ENCODE results near the gene PLB1.

PLB1 gene

DNA sequence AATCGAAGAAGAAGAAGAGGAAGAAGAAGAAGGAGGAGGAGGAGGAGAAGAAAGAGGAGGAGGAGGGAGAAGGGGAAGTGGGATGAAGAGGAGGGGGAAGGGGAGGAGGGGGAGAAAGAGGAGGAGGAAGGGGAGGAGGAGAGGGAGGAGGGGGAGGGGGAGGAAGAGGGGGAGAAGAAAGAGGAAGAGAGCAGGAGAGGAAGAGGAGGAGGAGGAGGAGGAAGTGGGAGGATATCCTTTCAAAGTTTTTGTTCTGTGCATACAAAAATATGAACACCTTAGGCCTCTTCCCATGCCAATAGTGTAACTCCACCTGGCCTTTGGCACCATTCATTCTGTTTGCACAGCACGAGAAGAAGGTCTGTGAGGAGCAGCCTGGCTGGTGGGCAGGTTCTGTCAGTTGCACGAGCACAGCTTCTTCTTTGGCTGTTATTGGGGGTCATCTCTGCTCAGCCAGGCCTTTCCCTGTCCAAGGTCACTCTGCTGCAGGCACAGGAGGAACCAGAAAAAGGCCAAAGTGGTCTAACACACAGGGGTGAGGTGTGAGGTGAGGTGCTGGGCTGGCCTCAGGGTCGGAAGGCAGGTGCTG is 25.8 kb upstream of the PLB1 start:
- no peak for DNase-seq
- Histone ChIP-seq H3K9me3 (ENCODE audit: control insufficient read depth, low read length) (no peaks in the 10 kb centered on the region), H3K18ac (ENCODE audit: low read depth in 1 of 2, low read length in 2 of 2) (no peak overlapping the region), H4K91ac (ENCODE audit: low read length) (no peak overlapping the region), H3K14ac (ENCODE audit: low read length in 2 of 2) (no peak overlapping the region), H3K27ac (ENCODE audit: low read length, poor library complexity, severe bottlenecking) (no peak overlapping the region), H3K4me2 (ENCODE audit: low read length, poor library complexity, severe bottlenecking) (no peak overlapping the region), H4K8ac (ENCODE audit: low read length) (no peak overlapping the region), H2BK120ac (ENCODE audit: low read depth, low read length) (no peak overlapping the region), H2BK12ac (ENCODE audit: low read length in 2 of 2) (no peak overlapping the region), H2BK5ac (ENCODE audit: low read depth, low read length, poor library complexity, severe bottlenecking) (no peak overlapping the region), H2AK5ac (ENCODE audit: low read length, severe bottlenecking) (no peak overlapping the region), H3K23ac (ENCODE audit: low read length in 2 of 2) (no peak overlapping the region), H3K4me3 (ENCODE audit: insufficient read depth in 1 of 2, low read depth in 1 of 2, low read length in 2 of 2) (no peak overlapping the region), H3K36me3 (ENCODE audit: control insufficient read depth in 1 of 2, insufficient read depth in 2 of 2, low read depth in 1 of 2, low read length in 2 of 2) (no peaks in the 10 kb centered on the region), H3K27me3 (ENCODE audit: control insufficient read depth in 1 of 2, insufficient read depth in 1 of 2, low read length in 2 of 2) (no peaks in the 10 kb centered on the region), H3K4me1 (ENCODE audit: control insufficient read depth, insufficient read depth, low read depth, low read length) (no peaks in the 10 kb centered on the region), H2AFZ (ENCODE audit: low read depth, low read length) (no peak overlapping the region), H2BK15ac (ENCODE audit: low read depth, poor library complexity, severe bottlenecking) (no peak overlapping the region), H3K4ac (ENCODE audit: low read depth in 1 of 2, low read length in 2 of 2) (no peak overlapping the region), H3K9ac (ENCODE audit: low read length) (no peak overlapping the region), H3K79me1 (replicated peaks; ENCODE audit: low read length, poor library complexity, severe bottlenecking) (no peaks in the 10 kb centered on the region)
- 85% methylated on average over 4 of the region's 4 CpGs for WGBS

DNA sequence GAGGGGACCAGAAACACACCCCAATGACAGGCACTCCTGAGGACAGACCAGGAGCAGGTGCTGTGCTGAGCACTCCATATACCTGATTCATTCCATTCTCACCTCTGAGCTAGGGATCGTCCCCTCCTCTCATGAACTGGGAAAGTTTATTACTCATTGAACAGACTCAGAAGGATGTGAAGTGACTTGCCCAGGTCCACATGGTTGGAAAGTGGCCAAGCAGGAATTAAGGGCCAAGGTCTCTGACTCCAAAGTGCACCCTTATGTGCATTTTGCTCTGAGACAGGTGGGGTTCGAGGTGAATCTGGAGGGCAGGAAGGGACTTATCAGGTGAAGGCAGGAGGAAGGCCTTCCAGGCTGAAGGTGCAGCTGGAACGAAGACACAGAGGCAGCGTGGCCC is 25.1 kb upstream of the PLB1 start:
- no peaks in the 10 kb centered on the region for H3K9me3 ChIP-seq (ENCODE audit: control insufficient read depth, low read length)
- no peak overlapping the region for H2BK120ac ChIP-seq (ENCODE audit: low read depth, low read length)
- H3K4me2 ChIP-seq (ENCODE audit: low read length, poor library complexity, severe bottlenecking), result no peak overlapping the region
- no peak overlapping the region for H3K4me3 ChIP-seq (ENCODE audit: insufficient read depth in 1 of 2, low read depth in 1 of 2, low read length in 2 of 2)
- no peak overlapping the region for H2BK5ac ChIP-seq (ENCODE audit: low read depth, low read length, poor library complexity, severe bottlenecking)
- no peaks in the 10 kb centered on the region for H3K79me1 ChIP-seq (replicated peaks; ENCODE audit: low read length, poor library complexity, severe bottlenecking)
- no peaks in the 10 kb centered on the region for H3K4me1 ChIP-seq (ENCODE audit: control insufficient read depth, insufficient read depth, low read depth, low read length)
- no peak overlapping the region for H3K9ac ChIP-seq (ENCODE audit: low read length)
- H3K4ac ChIP-seq (ENCODE audit: low read depth in 1 of 2, low read length in 2 of 2), result no peak overlapping the region
- no peaks in the 10 kb centered on the region for H3K27me3 ChIP-seq (ENCODE audit: control insufficient read depth in 1 of 2, insufficient read depth in 1 of 2, low read length in 2 of 2)
- H4K91ac ChIP-seq (ENCODE audit: low read length), result no peak overlapping the region
- no peak overlapping the region for H3K27ac ChIP-seq (ENCODE audit: low read length, poor library complexity, severe bottlenecking)
- no peak overlapping the region for H3K23ac ChIP-seq (ENCODE audit: low read length in 2 of 2)
- H2BK15ac ChIP-seq (ENCODE audit: low read depth, poor library complexity, severe bottlenecking), result no peak overlapping the region
- H2BK12ac ChIP-seq (ENCODE audit: low read length in 2 of 2), result no peak overlapping the region
- DNase-seq, result no peak
- WGBS, result 91% methylated on average over 4 of the region's 4 CpGs
- H3K18ac ChIP-seq (ENCODE audit: low read depth in 1 of 2, low read length in 2 of 2), result no peak overlapping the region
- H3K36me3 ChIP-seq (ENCODE audit: control insufficient read depth in 1 of 2, insufficient read depth in 2 of 2, low read depth in 1 of 2, low read length in 2 of 2), result no peaks in the 10 kb centered on the region
- no peak overlapping the region for H4K8ac ChIP-seq (ENCODE audit: low read length)
- H2AFZ ChIP-seq (ENCODE audit: low read depth, low read length), result no peak overlapping the region
- no peak overlapping the region for H3K14ac ChIP-seq (ENCODE audit: low read length in 2 of 2)
- H2AK5ac ChIP-seq (ENCODE audit: low read length, severe bottlenecking), result no peak overlapping the region

- Histone ChIP-seq H3K79me1 (replicated peaks; ENCODE audit: low read length, poor library complexity, severe bottlenecking) (no peaks in the 10 kb centered on the region), H3K14ac (ENCODE audit: low read length in 2 of 2) (no peak overlapping the region), H3K4ac (ENCODE audit: low read depth in 1 of 2, low read length in 2 of 2) (no peak overlapping the region), H4K8ac (ENCODE audit: low read length) (no peak overlapping the region), H3K4me2 (ENCODE audit: low read length, poor library complexity, severe bottlenecking) (no peak overlapping the region), H3K9ac (ENCODE audit: low read length) (no peak overlapping the region), H2BK5ac (ENCODE audit: low read depth, low read length, poor library complexity, severe bottlenecking) (no peak overlapping the region), H2BK12ac (ENCODE audit: low read length in 2 of 2) (no peak overlapping the region), H3K27me3 (ENCODE audit: control insufficient read depth in 1 of 2, insufficient read depth in 1 of 2, low read length in 2 of 2) (no peaks in the 10 kb centered on the region), H3K18ac (ENCODE audit: low read depth in 1 of 2, low read length in 2 of 2) (no peak overlapping the region), H3K36me3 (ENCODE audit: control insufficient read depth in 1 of 2, insufficient read depth in 2 of 2, low read depth in 1 of 2, low read length in 2 of 2) (no peaks in the 10 kb centered on the region), H3K27ac (ENCODE audit: low read length, poor library complexity, severe bottlenecking) (no peak overlapping the region), H2AFZ (ENCODE audit: low read depth, low read length) (no peak overlapping the region), H3K4me3 (ENCODE audit: insufficient read depth in 1 of 2, low read depth in 1 of 2, low read length in 2 of 2) (no peak overlapping the region), H4K91ac (ENCODE audit: low read length) (no peak overlapping the region), H2AK5ac (ENCODE audit: low read length, severe bottlenecking) (no peak overlapping the region), H3K23ac (ENCODE audit: low read length in 2 of 2) (no peak overlapping the region), H3K9me3 (ENCODE audit: control insufficient read depth, low read length) (no peaks in the 10 kb centered on the region), H3K4me1 (ENCODE audit: control insufficient read depth, insufficient read depth, low read depth, low read length) (no peaks in the 10 kb centered on the region), H2BK120ac (ENCODE audit: low read depth, low read length) (no peak overlapping the region), H2BK15ac (ENCODE audit: low read depth, poor library complexity, severe bottlenecking) (no peak overlapping the region)
- no peak for DNase-seq
- WGBS, result 70% methylated on average over 5 of the region's 5 CpGs
Measured at GRCh38 chr2:28471214-28471613, 24.6 kb upstream of the PLB1 start.

DNA sequence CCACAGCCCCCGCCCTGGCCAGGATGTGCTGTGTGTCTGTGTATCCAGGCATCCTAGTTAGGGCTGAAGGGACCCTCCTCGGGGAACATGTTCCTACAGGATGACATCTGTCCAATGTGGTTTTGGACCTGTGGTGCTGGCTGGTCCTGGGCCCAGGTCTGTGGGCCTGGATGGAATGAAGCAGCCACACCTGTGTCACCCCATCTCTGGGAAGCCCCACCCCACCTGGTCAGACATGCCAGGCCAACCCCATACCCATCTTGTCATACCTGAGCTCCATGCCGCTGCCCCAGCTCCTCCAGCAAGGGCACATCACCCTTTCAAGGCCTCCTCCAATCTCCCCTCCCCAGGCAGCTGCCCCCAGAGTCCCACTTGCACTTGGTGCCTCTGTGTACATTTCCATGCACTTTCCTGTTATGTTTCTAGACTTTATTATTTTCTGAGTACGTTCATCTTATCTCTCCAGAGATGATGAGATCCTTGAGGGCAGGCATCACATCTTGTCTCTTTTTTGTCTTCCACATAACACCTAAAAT is 24.1 kb upstream of the PLB1 start:
- H2BK12ac ChIP-seq (ENCODE audit: low read length in 2 of 2), result no peak overlapping the region
- no peak overlapping the region for H3K27ac ChIP-seq (ENCODE audit: low read length, poor library complexity, severe bottlenecking)
- no peak overlapping the region for H3K4me2 ChIP-seq (ENCODE audit: low read length, poor library complexity, severe bottlenecking)
- no peak overlapping the region for H4K8ac ChIP-seq (ENCODE audit: low read length)
- no peak overlapping the region for H2BK5ac ChIP-seq (ENCODE audit: low read depth, low read length, poor library complexity, severe bottlenecking)
- H3K9ac ChIP-seq (ENCODE audit: low read length), result no peak overlapping the region
- H4K91ac ChIP-seq (ENCODE audit: low read length), result no peak overlapping the region
- no peaks in the 10 kb centered on the region for H3K79me1 ChIP-seq (replicated peaks; ENCODE audit: low read length, poor library complexity, severe bottlenecking)
- no peak overlapping the region for H2BK15ac ChIP-seq (ENCODE audit: low read depth, poor library complexity, severe bottlenecking)
- H2AK5ac ChIP-seq (ENCODE audit: low read length, severe bottlenecking), result no peak overlapping the region
- H3K14ac ChIP-seq (ENCODE audit: low read length in 2 of 2), result no peak overlapping the region
- H2AFZ ChIP-seq (ENCODE audit: low read depth, low read length), result no peak overlapping the region
- peak overlapping the region in 1 of 2 experiments; percentile 26 for H3K18ac ChIP-seq (ENCODE audit: low read depth in 1 of 2, low read length in 2 of 2)
- no peak for DNase-seq
- no peaks in the 10 kb centered on the region for H3K9me3 ChIP-seq (ENCODE audit: control insufficient read depth, low read length)
- H3K27me3 ChIP-seq (ENCODE audit: control insufficient read depth in 1 of 2, insufficient read depth in 1 of 2, low read length in 2 of 2), result no peaks in the 10 kb centered on the region
- no peak overlapping the region for H2BK120ac ChIP-seq (ENCODE audit: low read depth, low read length)
- no peaks in the 10 kb centered on the region for H3K4me1 ChIP-seq (ENCODE audit: control insufficient read depth, insufficient read depth, low read depth, low read length)
- H3K4ac ChIP-seq (ENCODE audit: low read depth in 1 of 2, low read length in 2 of 2), result no peak overlapping the region
- H3K36me3 ChIP-seq (ENCODE audit: control insufficient read depth in 1 of 2, insufficient read depth in 2 of 2, low read depth in 1 of 2, low read length in 2 of 2), result no peaks in the 10 kb centered on the region
- H3K23ac ChIP-seq (ENCODE audit: low read length in 2 of 2), result no peak overlapping the region
- WGBS, result 84% methylated on average over 4 of the region's 4 CpGs
- no peak overlapping the region for H3K4me3 ChIP-seq (ENCODE audit: insufficient read depth in 1 of 2, low read depth in 1 of 2, low read length in 2 of 2)
